Measurements from ENCODE around the gene ARHGAP19. TPM values are rescaled to one million over a fixed set of nuclear protein-coding genes. Genes with fewer than 3 reads are reported as not detected.

The ARHGAP19 gene
- total RNA-seq, 1 experiment from 2014 or later, result 13.5 TPM

Other genes with a start within 250 kb of the ARHGAP19 start
- under 0.01 TPM in 1 of 2 replicates, not detected in the other for gene SLIT1, start 106.7 kb downstream of the ARHGAP19 start, total RNA-seq (2014; rRNA removed)
- 1.5 and 1.7 TPM in 2 replicates for gene FRAT1, start 26.6 kb upstream of the ARHGAP19 start, total RNA-seq (2014; rRNA removed)
- 4.8 and 5.2 TPM in 2 replicates for gene FRAT2, start 42.1 kb upstream of the ARHGAP19 start, total RNA-seq (2014; rRNA removed)
- 24.7 and 32.8 TPM in 2 replicates for gene RRP12, start 108.7 kb upstream of the ARHGAP19 start, total RNA-seq (2014; rRNA removed)
- gene PGAM1, start 133.6 kb upstream of the ARHGAP19 start, total RNA-seq (2014; rRNA removed), result 1,289 and 1,520 TPM in 2 replicates
- gene EXOSC1, start 153.4 kb upstream of the ARHGAP19 start, total RNA-seq (2014; rRNA removed), result 34.4 and 38.3 TPM in 2 replicates
- 77.3 and 86.1 TPM in 2 replicates for gene ZDHHC16, start 153.5 kb upstream of the ARHGAP19 start, total RNA-seq (2014; rRNA removed)
- gene MMS19, start 205.8 kb upstream of the ARHGAP19 start, total RNA-seq (2014; rRNA removed), result 95.3 and 112 TPM in 2 replicates
- gene UBTD1, start 206.3 kb upstream of the ARHGAP19 start, total RNA-seq (2014; rRNA removed), result 36.5 and 39.3 TPM in 2 replicates